ENCODE results near the gene IL1RN.

- TF ChIP-seq POLR2AphosphoS5 (IDR thresholded peaks at IDR 0.05) (no peak), EP300 (IDR thresholded peaks at IDR 0.05) (no peak), CTCF (IDR thresholded peaks at IDR 0.05) (no peak), POLR2A (IDR thresholded peaks at IDR 0.05) (no peak)
Measured at GRCh38 chr2:113134717-113135116, 7.3 kb downstream of the IL1RN start.
